Ascending aorta (tissue), 2 donors: ENCODE results near the gene FREM2. TPM values are rescaled to one million over a fixed set of nuclear protein-coding genes. Genes with fewer than 3 reads are reported as not detected.

ENCODE experiments used
- DNase-seq, 2 donors: peaks; one replicate each; pipeline ENCODE4 v3.0.0-alpha.2; 2019; ENCODE audit warnings: low spot score in 2 of 2
- H3K27ac ChIP-seq, 2 donors: fragments of 200-600 bp; sonication (generic); one replicate each; pipeline ENCODE4 v1.5.1; 2016 to 2017; ENCODE audit warnings: mild to moderate bottlenecking in 1 of 2
- H3K27me3 ChIP-seq: fragments of 200-600 bp; sonication (generic); one replicate; pipeline ENCODE4 v1.5.1; 2017
- H3K36me3 ChIP-seq, 2 donors: fragments of 200-600 bp; sonication (generic); one replicate each; pipeline ENCODE4 v1.5.1; 2016
- H3K4me1 ChIP-seq, 2 donors: fragments of 200-600 bp; sonication (generic); one replicate each; pipeline ENCODE4 v1.5.1; 2016 to 2017; ENCODE audit warnings: mild to moderate bottlenecking in 1 of 2
- H3K4me3 ChIP-seq, 2 donors: fragments of 200-600 bp; sonication (generic); one replicate each; pipeline ENCODE4 v1.5.1; 2016 to 2017; ENCODE audit warnings: mild to moderate bottlenecking in 1 of 2
- H3K9me3 ChIP-seq, 2 donors: fragments of 200-600 bp; sonication (generic); one replicate each; pipeline ENCODE4 v1.5.1; 2016
- intact Hi-C: fragments of 100-400 bp; cut with DNase I; formaldehyde crosslinking; loops from one replicate; pipeline ENCODE4 v1.15.1; 2023
- total RNA-seq: library from RNA; depleted of rRNA; stranded (reverse); fragments of >200 nt; gene quantifications from one replicate; pipeline ENCODE4 v1.1.0, GENCODE V29; 2016
- TF ChIP-seq, protein P1 (sequence below), 3 experiments: fragments of 200-600 bp in 2 of 3; fragments of 450-650 bp in 1 of 3; sonication (generic) in 2 of 3; IDR thresholded peaks; one replicate each; pipeline ENCODE4 v1.5.1; 2016 to 2019; ENCODE audit warnings: antibody characterized with exemption in 3 of 3, mild to moderate bottlenecking in 1 of 3, moderate library complexity in 1 of 3

Gene FREM2, protein sequence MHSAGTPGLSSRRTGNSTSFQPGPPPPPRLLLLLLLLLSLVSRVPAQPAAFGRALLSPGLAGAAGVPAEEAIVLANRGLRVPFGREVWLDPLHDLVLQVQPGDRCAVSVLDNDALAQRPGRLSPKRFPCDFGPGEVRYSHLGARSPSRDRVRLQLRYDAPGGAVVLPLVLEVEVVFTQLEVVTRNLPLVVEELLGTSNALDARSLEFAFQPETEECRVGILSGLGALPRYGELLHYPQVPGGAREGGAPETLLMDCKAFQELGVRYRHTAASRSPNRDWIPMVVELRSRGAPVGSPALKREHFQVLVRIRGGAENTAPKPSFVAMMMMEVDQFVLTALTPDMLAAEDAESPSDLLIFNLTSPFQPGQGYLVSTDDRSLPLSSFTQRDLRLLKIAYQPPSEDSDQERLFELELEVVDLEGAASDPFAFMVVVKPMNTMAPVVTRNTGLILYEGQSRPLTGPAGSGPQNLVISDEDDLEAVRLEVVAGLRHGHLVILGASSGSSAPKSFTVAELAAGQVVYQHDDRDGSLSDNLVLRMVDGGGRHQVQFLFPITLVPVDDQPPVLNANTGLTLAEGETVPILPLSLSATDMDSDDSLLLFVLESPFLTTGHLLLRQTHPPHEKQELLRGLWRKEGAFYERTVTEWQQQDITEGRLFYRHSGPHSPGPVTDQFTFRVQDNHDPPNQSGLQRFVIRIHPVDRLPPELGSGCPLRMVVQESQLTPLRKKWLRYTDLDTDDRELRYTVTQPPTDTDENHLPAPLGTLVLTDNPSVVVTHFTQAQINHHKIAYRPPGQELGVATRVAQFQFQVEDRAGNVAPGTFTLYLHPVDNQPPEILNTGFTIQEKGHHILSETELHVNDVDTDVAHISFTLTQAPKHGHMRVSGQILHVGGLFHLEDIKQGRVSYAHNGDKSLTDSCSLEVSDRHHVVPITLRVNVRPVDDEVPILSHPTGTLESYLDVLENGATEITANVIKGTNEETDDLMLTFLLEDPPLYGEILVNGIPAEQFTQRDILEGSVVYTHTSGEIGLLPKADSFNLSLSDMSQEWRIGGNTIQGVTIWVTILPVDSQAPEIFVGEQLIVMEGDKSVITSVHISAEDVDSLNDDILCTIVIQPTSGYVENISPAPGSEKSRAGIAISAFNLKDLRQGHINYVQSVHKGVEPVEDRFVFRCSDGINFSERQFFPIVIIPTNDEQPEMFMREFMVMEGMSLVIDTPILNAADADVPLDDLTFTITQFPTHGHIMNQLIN (N-terminal part only)
- not detected for total RNA-seq

DNA sequence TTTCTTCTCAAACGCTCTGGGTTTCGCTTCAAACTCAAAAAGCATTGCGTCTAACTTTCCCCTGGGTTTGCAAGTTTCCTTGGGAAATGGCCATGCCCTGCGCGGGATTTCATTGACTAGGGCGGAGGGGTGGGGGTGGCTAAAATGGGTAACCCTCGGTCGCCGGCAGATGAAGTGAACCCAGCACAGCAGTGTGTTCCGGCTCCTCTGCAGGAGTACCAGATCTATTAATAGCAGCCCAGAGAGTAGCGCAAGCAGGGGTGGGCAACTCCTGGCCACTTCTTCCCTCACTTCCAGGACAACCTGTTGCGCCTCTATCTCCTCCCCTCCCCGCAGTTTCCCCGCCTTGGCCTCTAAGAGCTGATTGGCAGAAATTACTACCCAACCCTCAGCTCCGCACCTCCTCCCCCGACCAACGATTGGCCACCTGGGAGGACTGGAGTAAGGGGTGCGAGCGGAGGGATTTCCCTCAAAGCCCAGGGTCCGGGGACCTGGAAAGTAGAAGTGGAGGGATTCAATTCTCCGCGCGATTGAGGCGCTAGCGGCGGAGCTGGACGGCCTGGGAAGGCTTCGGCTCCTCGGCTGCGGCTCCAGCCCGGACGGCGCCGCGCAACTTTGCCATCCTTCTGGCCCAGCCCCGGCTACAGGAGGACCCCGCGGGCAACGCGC lies at the start of gene FREM2:
TSS of gene FREM2 (plus strand) at position 501 of the 669 bp plus-strand sequence. CDS start 268 bp downstream, outside the sequence.
- Histone ChIP-seq H3K4me3 (peak within 1 kb of the TSS; percentile 27 to 59), H3K27me3 (no peaks in the 10 kb centered on the region), H3K4me1 (no peaks in the 10 kb centered on the region), H3K9me3 (no peaks in the 10 kb centered on the region), H3K36me3 (no peaks in the 10 kb centered on the region), H3K27ac (no peak within 1 kb of the TSS)
- no peak for DNase-seq
- intact Hi-C loops, result no loop called here
- TF ChIP-seq, protein P1, sequence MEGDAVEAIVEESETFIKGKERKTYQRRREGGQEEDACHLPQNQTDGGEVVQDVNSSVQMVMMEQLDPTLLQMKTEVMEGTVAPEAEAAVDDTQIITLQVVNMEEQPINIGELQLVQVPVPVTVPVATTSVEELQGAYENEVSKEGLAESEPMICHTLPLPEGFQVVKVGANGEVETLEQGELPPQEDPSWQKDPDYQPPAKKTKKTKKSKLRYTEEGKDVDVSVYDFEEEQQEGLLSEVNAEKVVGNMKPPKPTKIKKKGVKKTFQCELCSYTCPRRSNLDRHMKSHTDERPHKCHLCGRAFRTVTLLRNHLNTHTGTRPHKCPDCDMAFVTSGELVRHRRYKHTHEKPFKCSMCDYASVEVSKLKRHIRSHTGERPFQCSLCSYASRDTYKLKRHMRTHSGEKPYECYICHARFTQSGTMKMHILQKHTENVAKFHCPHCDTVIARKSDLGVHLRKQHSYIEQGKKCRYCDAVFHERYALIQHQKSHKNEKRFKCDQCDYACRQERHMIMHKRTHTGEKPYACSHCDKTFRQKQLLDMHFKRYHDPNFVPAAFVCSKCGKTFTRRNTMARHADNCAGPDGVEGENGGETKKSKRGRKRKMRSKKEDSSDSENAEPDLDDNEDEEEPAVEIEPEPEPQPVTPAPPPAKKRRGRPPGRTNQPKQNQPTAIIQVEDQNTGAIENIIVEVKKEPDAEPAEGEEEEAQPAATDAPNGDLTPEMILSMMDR (IDR thresholded peaks at IDR 0.05), result no peak

DNA sequence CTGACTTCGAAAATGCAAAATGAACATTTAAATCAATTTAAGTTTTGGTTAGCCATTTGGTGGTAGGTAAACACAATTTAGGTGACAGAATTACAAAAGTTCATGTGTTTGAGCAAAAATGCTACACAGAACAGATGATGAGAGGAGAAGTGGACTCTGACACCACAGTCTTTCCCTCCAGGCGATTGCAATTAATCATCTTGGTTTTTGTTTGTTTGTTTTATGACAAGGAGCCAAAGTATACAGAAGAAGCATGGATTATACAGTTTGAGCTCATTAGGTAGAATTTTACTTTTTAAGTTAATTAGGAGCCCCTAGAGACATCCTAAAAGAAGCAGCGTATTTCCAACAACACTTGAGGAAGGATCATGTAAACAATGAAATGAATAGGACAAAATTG lies 49.3 kb upstream of the FREM2 start:
- intact Hi-C loops, result no loop called here
- H3K4me1 ChIP-seq, result no peaks in the 10 kb centered on the region
- no peaks in the 10 kb centered on the region for H3K36me3 ChIP-seq
- TF ChIP-seq, protein P1 (IDR thresholded peaks at IDR 0.05), result no peak
- no peak overlapping the region for H3K4me3 ChIP-seq
- H3K27me3 ChIP-seq, result no peaks in the 10 kb centered on the region
- no peak for DNase-seq
- H3K9me3 ChIP-seq, result no peaks in the 10 kb centered on the region
- no peak overlapping the region for H3K27ac ChIP-seq

DNA sequence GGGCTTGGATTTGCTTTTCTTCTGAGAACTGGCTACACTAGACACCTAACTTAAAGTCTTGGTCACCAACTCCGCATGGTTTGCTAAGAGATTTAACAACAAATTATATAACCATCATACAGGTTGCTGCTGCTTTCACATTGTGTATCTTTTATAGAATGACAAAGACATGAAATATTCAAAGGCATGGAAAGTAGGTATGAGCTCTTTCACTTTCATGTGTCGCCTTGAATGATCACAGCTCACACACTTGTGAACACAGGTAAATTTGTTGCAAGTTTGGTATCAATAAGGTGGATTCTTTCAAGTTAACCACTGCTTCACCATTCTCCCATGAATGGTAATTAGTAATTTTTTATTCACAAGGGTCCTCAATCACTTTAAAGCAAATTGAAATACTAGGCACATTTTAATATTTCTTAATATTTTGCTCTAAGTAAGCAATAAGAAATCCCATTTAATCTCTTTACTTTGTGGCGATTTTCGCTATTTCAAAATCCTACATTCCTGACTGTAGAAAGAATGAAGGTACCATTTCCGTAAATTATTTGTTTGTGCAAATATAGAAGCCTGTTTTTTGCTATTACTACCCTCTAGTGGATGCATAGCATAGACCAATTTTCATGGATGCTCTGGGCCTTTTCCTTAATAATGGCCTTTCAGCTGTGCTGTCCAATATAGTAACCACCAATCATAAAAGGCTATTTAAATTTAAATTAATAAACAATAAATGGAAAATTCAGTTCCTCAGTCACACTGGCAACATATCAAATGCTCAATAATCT lies 45.5 kb upstream of the FREM2 start:
- Histone ChIP-seq H3K27ac (no peak overlapping the region), H3K4me3 (no peak overlapping the region), H3K27me3 (no peaks in the 10 kb centered on the region), H3K4me1 (no peaks in the 10 kb centered on the region), H3K36me3 (no peaks in the 10 kb centered on the region), H3K9me3 (no peaks in the 10 kb centered on the region)
- no peak for DNase-seq
- TF ChIP-seq, protein P1 (IDR thresholded peaks at IDR 0.05), result no peak
- intact Hi-C loops, result no loop called here

DNA sequence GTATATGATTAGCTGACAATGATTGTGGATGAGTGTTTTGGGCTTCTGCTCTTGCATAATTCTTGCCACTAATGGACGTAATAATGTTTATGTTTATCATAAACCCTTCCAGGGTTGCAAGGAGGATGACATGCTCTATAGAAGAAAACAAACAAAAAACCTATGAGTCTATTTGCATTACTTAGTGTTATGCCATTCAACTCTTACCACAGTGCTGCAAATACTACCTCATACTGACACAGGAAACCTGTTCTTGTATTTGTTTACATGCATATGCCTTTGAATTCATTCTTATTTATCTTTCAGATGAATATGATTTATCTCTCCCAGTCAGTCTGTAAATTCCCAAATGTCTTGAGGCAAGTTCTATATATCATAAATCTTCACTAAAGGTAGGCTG lies 39.6 kb upstream of the FREM2 start:
- no peaks in the 10 kb centered on the region for H3K27me3 ChIP-seq
- TF ChIP-seq, protein P1 (IDR thresholded peaks at IDR 0.05), result no peak
- no peak overlapping the region for H3K4me3 ChIP-seq
- no peak for DNase-seq
- H3K36me3 ChIP-seq, result no peaks in the 10 kb centered on the region
- intact Hi-C loops, result no loop called here
- H3K27ac ChIP-seq, result no peak overlapping the region
- H3K9me3 ChIP-seq, result no peaks in the 10 kb centered on the region
- H3K4me1 ChIP-seq, result no peaks in the 10 kb centered on the region
